Right lung (tissue), 5 donors: ENCODE results near the gene PANK4. TPM values are rescaled to one million over a fixed set of nuclear protein-coding genes. Genes with fewer than 3 reads are reported as not detected.

ENCODE experiments used
- DNase-seq, 2 donors: peaks; one replicate each; pipeline ENCODE4 v3.0.0-alpha.2; 2013
- polyA plus RNA-seq, 5 donors: library from polyadenylated mRNA; unstranded; fragments of 120-200 nt; gene quantifications; one replicate each; pipeline versions ENCODE4 v1.2.1 to v1.2.3, GENCODE V29; 2013; ENCODE audit warnings: inconsistent platforms in 1 of 5, low replicate concordance in 1 of 5; ENCODE audit not compliant: insufficient read length in 5 of 5, insufficient read depth in 1 of 5

The PANK4 gene
- polyA plus RNA-seq, 5 donors: 20.2 to 29.0 (median 26.4) TPM

- DNase-seq: no peak
Observed at GRCh38 chr1:2529784-2530512, 3.6 kb upstream of the PANK4 start, which contains the start of gene HES5. Gene HES5 (minus strand): TSS chr1:2530263. CDS start chr1:2530164, 99 bp downstream.

GRCh38 chr1:2528966-2529783, 2.8 kb upstream of the PANK4 start:
- DNase-seq: no peak

- DNase-seq: no peak
Observed at GRCh38 chr1:2528611-2528965, 2.2 kb upstream of the PANK4 start.

- no peak for DNase-seq
Observed at GRCh38 chr1:2528016-2528415, 1.6 kb upstream of the PANK4 start.

GRCh38 chr1:2527556-2527860, 1.1 kb upstream of the PANK4 start:
- DNase-seq: no peak

GRCh38 chr1:2526824-2527555, 594 bp upstream of the PANK4 start:
- DNase-seq: no peak

GRCh38 chr1:2525572-2525919, 850 bp downstream of the PANK4 start:
- DNase-seq: no peak

GRCh38 chr1:2523891-2524609, 2.3 kb downstream of the PANK4 start:
- DNase-seq: no peak

GRCh38 chr1:2523191-2523890, 3.1 kb downstream of the PANK4 start:
- no peak for DNase-seq

GRCh38 chr1:2522230-2522629, 4.2 kb downstream of the PANK4 start:
- DNase-seq: no peak

- DNase-seq: no peak
Observed at GRCh38 chr1:2520806-2521205, 5.6 kb downstream of the PANK4 start.

- no peak for DNase-seq
Observed at GRCh38 chr1:2520206-2520605, 6.2 kb downstream of the PANK4 start.

- DNase-seq: no peak
Observed at GRCh38 chr1:2519729-2520128, 6.7 kb downstream of the PANK4 start.

- no peak for DNase-seq
Observed at GRCh38 chr1:2519029-2519685, 7.2 kb downstream of the PANK4 start.

- no peak for DNase-seq
Observed at GRCh38 chr1:2518528-2518927, 7.9 kb downstream of the PANK4 start.

- DNase-seq: no peak
Observed at GRCh38 chr1:2517966-2518365, 8.4 kb downstream of the PANK4 start.

GRCh38 chr1:2516946-2517345, 9.4 kb downstream of the PANK4 start:
- no peak for DNase-seq

GRCh38 chr1:2516124-2516523, 10.3 kb downstream of the PANK4 start:
- no peak for DNase-seq

GRCh38 chr1:2515763-2516080, 10.7 kb downstream of the PANK4 start:
- no peak for DNase-seq

- no peak for DNase-seq
Observed at GRCh38 chr1:2514863-2515762, 11.3 kb downstream of the PANK4 start.
